GM18505 (cell line): ENCODE data around the gene ZSWIM4.
A peak's percentile ranks its signal among the peaks of the same experiment; 100 is the strongest.
"Not testable (repeated sequence)": the region's sequence is repeated elsewhere in the genome, so short reads cannot be mapped to it uniquely, and the experiment has no call there.

ENCODE experiments used
- ATAC-seq: cut with Tn5 transposase; IDR thresholded peaks from one replicate; pipeline ENCODE4 v1.9.1; 2021; ENCODE audit not compliant: unreplicated experiment
- POLR2A ChIP-seq: IDR thresholded peaks from 4 replicates; pipeline ENCODE4 v1.6.1; 2011; ENCODE audit warnings: borderline replicate concordance; ENCODE audit not compliant: insufficient read depth, insufficient read length; ENCODE audit errors: extremely low read depth

The ZSWIM4 gene

DNA sequence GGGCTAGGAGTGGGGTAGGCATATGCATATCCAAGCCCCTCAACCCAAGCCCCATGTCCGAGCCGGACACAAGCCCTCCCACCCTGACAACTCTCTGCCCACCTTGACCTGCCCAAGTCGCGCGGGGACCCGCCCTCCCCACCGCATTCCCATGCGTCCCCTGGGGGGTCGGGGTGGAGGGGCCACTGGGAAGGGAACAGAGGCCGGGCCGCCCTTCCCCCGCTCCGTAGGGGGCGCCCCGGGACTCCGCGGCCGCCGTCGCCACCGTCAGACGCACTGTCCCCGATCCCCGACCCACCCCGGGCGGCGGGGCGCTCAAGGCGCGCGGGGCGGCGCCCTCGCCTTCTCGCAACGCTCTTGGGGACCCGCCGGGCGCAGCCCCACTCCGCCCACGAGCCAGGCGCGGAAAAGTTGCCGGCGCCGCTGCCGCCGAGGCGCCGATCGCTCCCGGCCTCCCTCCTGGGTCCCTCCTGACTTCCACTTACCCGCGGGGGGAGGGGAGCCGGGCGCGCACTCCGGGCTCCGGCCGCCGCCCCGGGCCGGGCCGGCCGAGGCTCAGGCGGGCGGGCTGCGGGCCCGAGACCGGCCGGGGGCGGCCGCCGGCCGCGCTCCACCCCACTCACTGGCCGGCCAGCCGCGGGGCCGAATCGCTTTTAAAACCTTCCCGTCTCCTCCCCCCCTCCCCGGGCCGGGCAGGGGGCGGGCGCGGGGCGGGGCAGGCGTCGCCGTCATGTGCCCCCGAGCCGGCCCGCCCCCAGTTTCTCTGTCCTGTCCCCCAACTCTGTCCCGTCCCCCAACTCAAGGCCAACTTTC lies 47.3 kb downstream of the ZSWIM4 start:
- peak; percentile 94 for TF ChIP-seq POLR2A
- no peak for ATAC-seq

- no peak for TF ChIP-seq POLR2A
- no peak for ATAC-seq
Observed at GRCh38 chr19:13843104-13843921, 48.1 kb downstream of the ZSWIM4 start.

DNA sequence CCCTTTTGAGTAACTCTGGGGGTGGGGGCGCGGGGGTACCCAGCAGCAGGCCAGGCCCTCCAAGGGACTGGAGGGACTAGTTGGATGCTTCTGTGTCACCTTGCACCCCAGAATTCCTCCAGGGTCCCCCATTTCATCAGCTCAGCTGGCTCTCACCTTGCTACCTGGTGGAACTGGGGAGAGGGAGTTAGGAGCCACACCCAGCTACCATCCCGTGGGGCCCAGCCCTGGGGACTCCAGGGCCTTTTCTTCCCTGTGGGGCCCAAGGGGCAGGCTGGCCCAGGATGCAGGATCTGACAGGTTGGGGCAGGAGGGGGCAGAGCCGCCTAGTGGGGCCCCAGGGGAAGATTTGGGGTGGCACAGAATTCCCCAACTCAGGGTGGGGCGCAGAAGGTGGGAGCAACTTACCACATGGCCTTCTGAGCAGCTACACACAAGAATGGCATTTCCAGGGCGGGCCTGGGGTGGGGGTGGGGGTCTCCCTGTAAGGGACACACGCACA lies 48.9 kb downstream of the ZSWIM4 start:
- TF ChIP-seq POLR2A, result no peak
- no peak for ATAC-seq

- TF ChIP-seq POLR2A, result peak; percentile 49
- peak; percentile 56 for ATAC-seq
Observed at GRCh38 chr19:13846557-13847406, 51.5 kb downstream of the ZSWIM4 start.

DNA sequence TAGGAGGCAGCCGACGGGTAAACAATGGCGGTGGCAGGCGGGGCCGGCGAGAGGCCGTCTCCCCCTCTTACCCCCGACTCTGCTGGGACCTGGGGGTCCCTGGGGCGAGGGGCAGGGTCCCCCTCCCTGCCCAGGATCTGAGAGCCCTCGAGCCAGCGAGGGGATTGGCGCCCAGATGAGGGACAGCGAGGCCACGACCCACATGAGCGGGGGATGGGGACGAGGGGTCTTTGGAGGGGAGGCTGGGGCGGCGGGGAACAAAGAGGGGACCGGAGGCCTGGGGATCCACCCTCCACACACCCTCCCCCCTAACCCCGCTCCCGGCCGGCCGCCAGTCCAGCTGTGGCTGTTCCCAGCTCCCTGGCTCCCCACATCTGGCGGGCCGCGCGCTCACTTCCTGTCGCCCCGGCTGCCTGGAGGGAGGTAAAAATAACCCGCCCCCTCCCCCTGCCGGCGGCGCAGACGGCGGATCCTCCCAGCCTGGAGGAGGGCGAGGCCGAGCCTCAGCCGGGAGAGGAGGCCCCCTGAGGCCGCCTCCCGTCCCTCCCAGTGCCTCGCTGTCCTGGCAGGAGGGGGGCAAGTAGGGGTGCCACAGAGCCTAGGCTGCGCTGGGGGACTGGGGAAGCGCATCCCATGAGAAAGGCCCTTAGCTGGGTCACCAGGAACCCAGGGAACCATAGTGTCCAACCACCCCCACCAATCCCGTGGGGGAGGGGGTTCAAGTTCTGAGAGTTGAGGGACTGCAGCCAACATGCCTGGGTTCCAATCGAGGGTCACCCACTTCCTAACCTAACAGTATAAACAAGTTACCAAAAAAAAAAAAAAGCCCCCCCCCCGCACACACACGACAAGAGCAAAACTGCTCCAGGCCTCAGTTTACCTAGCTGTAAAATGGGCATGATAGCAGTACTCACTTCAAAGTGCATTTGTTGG lies 52.4 kb downstream of the ZSWIM4 start:
- ATAC-seq, result peak; percentile 2
- no peak for TF ChIP-seq POLR2A

GRCh38 chr19:13848340-13848677 lies 53.1 kb downstream of the ZSWIM4 start:
- ATAC-seq, result no peak
- no peak for TF ChIP-seq POLR2A

GRCh38 chr19:13848798-13849676 lies 53.8 kb downstream of the ZSWIM4 start:
- ATAC-seq, result no peak

GRCh38 chr19:13849991-13850909 lies 55.0 kb downstream of the ZSWIM4 start:
- no peak for ATAC-seq
- TF ChIP-seq POLR2A, result no peak

More at GRCh38 chr19:13848798-13849676, 53.8 kb downstream of the ZSWIM4 start:
- TF ChIP-seq POLR2A, result no peak

GRCh38 chr19:13850910-13851733 lies 55.9 kb downstream of the ZSWIM4 start:
- ATAC-seq, result no peak
- no peak for TF ChIP-seq POLR2A

DNA sequence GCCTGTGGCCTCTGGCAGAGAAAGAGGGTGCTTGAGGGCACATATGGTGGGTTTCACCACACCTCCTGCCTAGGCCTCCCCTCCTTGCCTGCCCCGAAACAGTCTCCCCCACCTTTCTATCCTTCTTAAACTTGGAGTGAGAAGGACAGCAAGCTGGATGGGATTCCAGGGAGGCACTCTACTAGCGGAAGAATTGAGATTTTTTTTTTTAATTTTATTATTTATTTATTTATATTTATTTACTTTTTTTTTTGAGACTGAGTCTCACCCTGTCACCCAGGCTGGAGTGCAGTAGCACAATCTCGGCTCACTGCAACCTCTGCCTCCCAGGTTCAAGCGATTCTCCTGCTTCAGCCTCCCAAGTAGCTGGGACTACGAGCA lies 56.5 kb downstream of the ZSWIM4 start:
- ATAC-seq, result not testable (repeated sequence)

- ATAC-seq, result not testable (repeated sequence)
Observed at GRCh38 chr19:13852171-13852707, 57.0 kb downstream of the ZSWIM4 start.
